GM21526 (cell line): ENCODE results near the gene PHAF1.
A peak's percentile ranks its signal among the peaks of the same experiment; 100 is the strongest.

Experiments used
- ATAC-seq: cut with Tn5 transposase; IDR thresholded peaks from one replicate; pipeline ENCODE4 v1.9.1; 2021; ENCODE audit warnings: moderate library complexity; ENCODE audit not compliant: unreplicated experiment, low FRiP score

Gene PHAF1

DNA sequence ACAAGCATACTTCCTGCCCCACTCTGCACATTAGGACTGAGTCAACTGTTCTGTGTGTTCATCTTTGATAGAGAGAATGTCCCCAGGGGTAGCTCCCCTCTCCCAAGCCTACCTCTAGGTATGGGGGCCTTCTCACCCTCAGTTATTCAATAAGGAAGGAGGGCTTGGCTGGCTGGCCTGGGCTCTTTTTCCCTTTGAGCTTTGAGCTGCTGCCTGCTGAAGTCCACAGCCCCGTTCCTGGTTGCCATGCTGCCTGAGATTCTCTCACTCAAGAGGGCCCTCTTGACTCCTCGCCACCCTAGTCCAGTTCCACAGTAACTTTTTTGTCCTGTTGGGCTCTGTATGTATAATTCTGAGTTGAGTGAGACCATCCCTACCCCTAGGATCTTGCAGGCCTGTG lies 36.0 kb downstream of the PHAF1 start:
- ATAC-seq, result no peak

DNA sequence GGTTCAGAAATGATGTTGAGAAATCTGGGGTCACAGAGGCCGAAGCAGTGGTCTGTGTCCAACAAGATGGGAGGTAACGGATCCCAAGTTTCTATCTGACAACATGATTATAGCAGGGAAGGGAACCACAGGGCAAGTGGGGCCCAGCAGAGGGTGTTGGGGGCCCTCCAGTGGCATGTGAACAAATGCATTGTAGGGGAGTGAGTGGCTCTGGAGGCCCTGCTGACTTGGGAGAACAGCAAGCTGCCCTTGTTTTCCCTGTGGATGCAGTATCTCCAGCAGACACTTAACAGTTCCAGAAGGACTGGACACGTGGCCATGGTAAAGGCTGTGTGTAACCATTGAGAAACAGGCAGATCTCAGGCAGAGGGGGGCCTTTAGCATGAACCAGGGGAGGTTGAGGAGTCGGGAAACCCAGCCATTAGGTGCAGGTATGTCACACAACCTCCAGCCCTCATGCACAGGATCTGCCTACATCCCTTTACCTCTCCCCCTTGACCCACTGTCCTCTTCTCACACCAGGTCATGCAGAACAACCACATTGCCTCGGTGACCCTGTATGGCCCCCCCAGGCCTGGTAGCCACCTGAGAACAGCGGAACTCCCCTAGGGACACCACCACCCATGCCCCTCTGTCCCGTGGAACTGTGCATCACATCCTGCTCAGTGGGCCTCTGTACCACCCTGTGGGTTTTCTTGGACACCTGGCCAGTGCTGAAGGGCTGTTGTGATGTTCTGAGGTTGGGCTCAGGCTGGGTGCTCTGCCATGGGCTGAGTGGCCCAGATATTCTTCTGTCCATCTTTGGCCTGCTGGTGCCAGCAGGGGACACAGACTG lies 37.0 kb downstream of the PHAF1 start:
- ATAC-seq, result no peak

DNA sequence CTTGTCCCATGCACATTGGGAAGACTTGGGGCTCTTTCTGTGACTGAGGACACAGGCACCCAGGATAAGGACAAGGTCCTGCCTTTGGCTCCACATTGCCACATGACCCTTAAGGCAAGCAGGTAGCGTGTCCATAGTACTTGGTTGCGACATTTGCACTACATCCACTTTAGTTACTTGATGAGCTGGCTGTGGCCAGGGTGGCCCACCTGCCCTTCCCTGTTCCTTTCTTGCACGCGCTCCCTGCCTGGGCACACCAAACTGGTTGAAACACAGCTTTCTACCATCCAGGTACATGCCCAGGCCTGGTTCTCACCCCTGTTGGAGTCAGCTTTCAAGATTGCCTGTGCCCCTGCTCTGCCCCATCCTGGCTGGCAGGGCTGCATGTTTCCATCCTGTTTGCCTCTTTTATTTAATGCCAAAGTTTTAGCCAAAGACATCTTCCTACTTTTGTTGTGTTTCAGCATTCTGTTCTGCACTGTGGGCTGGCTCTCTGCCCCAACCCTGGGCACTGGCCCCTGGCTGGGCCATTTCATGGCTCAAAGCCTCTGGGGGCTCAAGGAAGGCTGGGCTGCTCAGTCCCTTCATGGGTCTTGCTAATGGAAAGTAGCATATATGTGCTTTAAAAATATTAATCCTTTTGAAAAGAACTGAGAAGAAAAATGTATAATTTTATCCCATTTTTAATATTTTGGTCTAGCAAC lies 37.8 kb downstream of the PHAF1 start:
- ATAC-seq, result no peak

DNA sequence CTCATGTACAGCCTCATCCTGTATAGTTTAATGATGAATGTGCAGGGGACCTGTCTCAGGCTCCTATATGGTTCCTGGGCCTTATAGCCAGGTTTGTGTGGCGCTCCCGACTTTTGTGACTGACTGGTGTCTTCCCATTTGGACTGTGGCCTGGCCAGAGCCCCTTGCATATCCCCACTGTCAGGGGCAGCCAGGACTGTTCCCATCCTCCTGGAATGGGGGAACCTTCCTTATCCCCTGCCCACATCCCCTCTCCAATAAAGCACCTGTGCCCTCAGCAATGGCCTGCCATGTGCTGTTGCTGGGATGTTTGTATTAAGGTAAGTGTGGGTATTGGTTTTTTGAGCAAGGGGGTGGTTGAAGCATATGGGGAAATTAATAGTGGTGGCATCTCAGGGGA lies 38.5 kb downstream of the PHAF1 start:
- ATAC-seq, result no peak

DNA sequence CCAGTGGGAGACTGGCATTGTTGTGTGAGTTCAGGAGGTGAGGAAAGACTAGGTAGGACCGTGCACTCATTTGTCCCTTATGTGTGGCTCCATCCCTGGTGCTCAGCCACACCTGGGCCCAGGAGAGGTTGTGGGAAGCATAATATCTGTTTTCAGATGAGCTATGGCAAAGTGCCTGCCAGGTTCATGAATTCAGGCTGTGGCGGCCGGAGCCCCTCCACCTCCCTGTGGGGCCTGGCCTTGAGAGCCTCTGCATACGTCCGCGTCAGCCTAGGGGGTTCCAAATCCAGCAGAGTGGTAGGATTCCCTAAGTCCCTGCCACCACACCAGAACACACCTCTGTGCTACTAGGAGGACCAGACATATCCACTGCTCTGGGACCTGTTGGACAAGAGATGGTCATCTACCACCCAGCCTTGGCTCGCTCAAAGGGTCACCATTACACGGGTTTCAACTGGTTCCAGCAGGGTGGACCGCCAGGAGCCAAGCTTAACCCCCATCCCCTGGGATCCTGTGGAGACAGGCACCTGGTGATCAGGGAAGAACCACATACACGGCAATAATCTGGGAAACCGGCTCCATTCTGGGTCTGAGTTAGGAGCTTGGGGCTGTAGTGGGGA lies 39.0 kb downstream of the PHAF1 start:
- no peak for ATAC-seq

DNA sequence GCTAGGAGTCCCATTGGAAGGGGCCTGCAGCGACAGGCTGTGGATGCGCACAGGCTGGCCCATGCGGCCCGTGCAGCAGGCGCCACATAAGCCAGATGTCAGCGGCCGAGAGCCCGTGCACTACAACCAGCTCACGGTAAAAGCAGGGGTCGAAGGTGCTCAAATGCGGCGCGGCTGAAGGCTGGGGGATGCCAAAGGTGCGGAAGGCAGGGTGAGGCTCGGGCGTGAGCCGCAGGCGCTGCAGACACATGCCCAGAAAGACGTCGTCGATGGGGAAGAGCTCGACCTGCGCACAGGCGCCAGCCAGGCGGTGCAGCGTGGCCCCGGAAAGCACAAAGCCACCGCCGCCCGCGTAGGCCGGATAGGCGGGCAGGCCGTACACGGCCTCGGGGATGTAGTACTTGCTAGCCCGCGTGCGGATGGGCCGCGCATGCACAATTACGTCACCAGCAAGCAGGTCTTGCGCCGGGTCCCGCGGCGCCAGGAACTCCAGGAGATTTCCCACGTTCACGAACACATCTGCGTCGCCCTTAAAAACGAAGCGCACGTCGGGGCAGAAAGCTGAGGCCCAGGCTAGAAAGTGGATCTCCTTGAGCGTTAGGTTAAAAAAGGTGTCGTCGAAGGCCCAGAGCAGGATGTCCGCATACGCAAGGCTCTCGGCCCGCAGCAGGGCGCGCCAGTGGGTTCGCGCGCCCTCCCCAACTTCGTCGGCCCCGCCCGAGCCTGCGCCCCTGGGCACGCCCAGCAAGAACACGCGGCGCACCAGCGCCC lies 39.7 kb downstream of the PHAF1 start:
- no peak for ATAC-seq

DNA sequence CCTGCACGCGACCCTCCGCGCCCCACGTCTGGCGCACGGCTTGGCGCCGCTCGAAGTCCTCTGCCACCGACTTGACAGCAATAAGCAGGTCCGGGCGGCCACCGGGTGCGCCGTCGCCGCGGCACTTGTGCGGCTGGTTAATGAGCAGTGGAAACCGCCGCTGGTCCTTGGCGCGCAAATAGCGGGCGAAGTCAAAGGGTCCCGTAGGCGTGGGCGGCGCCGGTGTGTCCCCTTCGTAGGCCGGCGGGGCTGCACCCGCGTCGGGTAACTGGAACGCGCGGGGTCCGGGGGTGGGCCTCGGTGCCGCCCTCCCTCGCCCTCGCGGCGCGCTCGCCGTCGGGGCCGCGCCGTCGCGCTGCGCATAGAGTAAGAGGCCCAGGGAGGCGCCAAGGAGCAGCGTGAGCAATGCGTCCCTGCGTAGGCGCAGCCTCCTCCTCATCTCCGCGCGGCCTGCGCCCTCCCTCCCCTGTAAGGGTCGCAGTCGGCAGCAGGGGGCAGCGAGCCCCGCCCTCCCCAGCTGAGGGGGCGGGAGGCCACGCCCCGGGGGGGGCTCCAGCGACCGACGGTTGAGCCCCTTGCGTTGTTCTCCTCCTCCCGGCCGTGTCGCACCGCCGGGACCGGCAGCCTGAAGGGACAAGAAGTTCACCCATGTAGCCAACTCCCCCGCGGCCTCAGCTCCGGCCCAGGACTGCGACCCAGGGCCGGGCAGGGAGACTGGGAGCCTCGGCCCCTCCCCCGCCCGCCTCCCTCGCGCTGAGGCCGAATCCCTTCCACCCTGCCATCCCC lies 40.5 kb downstream of the PHAF1 start:
- no peak for ATAC-seq

DNA sequence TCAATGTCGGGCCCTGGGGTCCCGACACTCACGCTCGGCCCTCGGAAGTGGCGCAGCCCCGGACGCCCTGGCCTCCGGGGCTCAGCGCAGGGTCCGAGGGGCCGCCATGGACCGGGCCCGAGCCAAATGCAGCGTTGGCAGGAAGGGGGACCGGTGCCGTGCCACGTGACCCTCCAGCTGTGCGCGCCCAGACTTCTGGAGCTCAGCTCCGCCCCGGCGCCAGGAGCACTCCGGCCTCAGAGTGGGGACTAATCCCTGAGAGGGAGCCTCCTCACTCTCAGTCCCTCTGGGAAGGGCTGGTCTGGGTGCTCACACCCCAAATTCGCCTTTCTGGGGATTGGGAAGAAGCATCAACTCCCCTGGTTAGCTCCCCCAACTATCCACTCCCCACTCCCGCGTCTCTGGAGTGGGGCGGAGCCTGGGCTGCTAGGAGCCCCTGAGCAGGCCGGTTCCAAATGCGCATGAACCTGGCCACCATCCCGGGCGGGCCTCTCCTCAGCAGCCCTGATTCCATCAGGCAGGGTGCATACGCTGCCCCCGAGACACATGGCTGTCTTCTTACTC lies 41.2 kb downstream of the PHAF1 start, which contains the start of gene B3GNT9:
Gene B3GNT9 (minus strand): TSS at position 166 of the 564 bp plus-strand sequence. CDS start 513 bp downstream, outside the sequence.
- ATAC-seq, result peak; percentile 38

DNA sequence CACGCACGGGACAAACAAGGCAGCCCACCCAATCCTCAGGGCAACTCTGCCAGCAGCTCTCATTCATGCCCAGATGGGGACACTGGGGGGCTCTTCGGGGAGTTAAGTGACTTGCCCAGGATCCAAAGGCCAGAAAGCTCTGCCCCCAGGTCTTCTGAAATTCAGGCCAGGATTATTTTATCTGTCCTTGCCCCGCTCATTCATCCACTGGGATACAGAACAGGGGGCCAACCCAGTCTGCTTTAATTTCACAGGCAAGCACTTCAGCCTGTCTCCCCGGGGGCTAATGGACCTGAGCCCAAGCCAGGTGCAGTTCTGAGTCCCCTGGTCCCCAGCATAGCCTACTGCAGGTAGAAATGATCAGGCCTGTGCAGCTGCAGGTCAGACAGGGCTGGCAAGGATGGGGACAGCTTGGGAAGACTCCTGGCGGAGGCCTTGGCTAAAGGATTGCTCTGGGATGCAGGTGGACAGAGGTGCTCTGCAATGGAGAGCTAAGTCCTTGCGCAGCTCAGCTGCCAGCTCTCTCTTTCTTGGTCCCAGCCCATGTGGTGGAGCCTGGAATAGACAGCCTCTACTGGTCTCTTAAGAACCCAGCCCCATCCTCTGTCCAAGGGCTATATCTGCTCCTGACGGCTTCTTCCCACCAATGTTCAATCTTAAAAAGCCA lies 41.8 kb downstream of the PHAF1 start:
- no peak for ATAC-seq

DNA sequence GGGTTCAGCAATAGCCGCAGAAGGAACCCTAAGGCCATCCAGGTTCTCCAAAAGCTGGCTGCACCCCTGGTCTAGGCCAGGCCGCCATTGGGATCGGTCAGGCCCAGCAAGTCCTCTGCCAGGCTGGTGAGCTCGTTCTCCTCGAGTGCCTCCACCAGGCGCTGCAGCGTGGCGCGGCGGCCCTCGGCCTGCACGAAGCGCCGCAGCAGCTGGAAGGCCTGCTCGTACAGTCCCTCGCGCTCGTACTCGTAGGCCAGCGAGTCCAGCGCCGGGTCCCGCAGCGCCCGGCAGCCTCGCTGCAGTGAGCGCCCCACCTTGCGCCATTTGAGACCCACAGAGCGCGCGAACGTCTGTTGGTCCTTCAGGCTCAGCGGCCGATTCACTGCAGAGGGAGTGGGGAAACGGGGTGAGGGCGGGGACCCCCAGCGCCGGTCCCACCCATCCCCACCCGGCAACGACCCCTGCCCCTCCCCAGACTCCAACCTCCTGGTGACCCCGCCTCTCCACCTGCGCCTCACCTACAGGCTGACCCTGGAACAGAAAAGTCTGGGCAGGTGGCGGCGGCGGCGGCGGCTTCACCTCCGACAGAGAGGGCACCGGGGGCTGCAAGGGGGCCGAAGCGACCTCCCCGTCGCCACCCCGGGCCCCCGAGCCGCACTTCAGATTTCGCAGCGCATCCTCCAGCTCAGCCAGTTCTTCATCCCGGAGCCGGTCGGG lies 45.0 kb downstream of the PHAF1 start:
- ATAC-seq, result no peak

DNA sequence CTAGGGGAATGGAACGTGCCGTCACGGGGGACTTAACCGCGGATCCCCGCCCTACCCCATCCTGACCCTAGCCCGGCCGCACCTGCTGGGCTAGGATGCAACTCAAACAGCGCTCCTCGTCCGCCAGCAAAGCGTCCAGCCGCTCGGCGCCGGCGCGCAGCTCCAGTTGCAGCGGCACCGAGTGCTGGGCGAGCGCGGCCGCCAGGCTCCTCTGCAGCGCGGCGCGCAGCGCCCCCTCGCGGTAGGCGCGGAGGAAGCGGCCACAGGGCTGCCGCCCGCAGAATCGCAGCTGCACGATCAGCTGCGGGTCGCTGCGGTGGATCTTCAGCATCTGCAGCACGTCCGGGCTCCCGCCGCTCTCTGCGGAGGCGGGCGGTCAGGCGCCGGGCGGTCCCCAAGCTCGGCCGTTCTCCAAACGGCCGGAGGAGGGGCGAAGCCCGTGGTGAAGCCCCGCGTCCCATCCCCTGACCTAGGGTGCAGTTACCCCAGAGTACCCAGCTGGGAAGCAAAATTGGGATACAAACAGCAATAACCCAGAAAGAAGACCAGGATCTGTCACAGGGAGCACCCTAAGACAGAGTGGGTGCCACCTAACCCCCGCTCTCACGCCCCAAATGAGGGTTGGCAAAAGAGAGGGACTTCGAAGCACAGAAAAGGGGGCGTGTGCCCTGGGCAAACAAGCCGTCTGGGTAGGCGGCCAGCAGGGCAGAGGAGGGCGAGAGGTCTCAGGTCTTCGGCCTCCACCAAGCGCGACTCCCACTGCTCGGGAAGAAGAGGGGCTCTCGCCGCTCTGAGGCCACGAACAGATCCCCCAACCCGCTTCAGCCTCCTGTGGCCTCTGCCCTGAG lies 45.8 kb downstream of the PHAF1 start:
- no peak for ATAC-seq

DNA sequence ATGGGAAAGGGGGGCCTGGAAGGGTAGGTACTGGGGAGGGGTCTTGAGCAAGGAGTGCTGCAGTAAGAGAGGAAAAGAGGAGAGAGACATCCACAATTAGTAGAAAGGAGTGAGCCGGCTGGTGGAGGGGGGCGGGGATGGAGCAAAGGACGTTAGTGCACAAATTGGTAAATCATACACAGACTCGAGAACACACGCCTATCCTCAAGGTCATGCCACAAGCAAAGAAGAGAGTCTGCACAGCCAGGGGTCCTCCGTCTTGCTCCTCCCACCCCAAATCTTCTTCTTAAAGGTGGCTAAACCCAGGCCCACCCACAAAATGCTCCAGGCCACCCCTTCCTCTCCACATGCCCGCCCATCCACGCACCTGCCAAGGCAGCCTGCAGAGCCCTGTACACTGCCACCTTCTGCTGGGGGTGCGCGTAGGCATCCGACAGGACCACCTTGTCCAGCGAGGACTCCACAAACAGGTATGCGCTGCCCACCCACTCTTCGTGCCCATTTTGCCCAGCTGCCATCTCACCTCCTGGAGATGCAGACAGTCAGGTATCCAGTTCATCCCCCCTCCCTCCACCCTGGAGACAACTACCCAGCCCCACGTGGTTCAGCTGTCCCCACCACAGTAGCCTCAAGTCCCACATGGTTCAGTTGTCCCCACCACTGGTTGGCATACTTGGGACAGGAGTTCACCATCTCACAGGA lies 46.6 kb downstream of the PHAF1 start:
- ATAC-seq, result no peak

DNA sequence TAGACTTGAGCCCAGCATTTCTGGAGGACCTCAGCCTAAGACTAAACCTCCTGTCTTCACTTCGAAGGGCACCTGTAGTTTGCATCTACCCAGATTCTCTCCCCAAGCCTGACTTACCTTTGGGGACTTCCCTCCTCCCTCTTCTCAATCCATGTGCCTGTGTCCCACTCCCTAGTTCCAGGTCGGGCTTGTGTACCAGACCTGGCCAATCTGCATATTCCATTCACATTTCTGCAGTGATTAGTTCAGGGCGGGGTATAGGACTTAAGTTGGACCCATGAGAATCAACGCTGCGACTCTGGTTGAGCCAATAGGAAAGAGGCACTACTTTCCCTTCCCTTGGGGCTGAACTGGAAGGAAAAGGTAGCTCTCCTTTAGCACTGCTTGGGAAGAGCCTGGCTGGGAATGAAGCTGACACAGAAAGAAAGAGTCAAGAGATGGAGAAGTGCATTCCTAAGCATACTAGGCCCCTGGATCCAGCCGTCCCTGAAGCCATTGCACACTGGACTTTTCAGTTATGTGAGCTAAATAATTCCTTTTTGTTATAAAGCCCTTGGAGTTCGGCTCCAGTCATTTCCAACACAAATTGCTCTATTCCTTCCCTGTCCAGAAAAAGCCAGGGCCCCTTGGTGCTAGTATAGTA lies 47.5 kb downstream of the PHAF1 start:
- no peak for ATAC-seq

DNA sequence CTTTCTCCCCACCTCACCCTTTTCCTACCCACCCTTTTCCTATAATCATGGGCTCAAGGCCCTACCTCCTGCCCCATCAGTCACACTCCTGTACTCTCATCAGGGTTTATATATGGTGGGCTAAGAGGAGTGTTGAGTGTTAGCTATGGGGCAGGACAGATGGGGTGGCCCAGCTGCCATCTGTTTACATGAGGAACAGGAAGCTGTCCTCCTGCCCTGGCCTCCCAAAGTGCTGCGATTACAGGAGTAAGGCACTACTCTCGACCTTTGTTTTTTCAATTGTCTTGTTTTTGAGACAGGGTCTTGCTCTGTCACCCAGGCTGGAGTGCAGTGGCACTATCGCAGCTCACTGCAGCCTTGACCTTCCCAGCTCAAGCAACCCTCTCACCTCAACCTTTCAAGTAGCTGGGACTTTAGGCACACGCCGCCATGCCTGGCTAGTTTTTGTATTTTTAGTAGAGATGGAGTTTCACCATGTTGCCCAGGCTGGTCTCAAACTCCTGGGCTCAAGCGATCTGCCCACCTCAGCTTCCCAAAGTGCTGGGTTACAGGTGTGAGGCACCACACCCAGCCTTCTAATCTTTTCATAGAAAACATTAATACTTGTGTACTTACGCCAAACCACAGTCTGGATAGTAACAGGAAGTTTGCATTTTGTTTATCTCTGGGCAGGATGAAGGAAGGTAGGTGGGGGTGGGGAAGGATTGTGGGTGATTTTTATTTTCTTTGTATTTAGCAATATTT lies 48.3 kb downstream of the PHAF1 start:
- ATAC-seq, result no peak

DNA sequence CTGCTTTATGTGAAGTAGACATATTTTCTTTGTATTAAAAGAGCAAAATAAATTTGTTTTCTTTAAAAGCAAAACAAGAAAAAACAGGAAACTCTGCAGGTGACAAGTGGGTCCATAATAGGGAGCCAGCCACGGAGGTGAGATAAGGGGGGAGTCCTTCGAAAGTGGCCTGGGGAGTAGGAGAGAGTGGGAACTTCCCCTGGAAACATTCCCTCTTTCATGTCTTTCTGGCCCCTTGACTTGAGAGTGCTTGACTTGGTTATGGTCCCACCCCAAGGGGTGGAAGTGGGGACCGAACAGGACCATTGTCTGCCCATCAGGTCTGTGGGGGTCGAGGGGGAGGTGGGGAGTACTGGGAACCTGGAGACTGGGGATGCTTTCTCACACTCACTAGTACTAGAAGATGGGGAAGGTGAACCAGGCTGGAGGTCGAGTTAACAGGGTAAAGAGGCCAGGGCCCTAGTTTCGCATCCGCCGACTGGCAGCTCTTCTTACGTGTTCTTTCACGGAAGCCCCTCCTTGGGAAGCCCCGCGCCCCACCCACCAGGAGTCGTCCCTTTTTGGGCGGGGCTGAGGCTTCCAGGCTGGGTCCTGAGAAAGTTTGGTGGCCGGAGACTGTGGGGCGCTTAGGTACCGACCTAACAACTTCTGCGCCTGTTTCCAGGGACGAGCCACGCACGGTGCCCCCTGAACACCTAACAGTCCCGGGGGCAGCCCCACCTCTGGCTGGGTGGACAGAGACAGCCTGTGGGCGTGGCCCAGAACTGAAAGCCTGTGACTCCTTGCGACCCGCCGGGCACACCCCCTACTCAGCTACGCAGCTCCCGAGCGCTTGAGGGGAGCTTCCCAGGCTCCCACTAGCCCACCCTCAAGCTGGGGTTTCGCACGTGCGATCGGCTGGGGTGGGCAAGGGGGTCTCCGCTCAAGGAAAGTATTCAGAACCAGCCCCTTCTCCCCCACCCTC lies 49.2 kb downstream of the PHAF1 start:
- ATAC-seq, result peak; percentile 31
